GM12878 (cell line): ENCODE results near the gene CYB5RL. TPM values are rescaled to one million over a fixed set of nuclear protein-coding genes. Genes with fewer than 3 reads are reported as not detected.

Experiments
- ATAC-seq: fragments of 200-7000 bp; cut with Tn5 transposase; 3 replicates; pipeline ENCODE4 v1.9.1; 2020; ENCODE audit warnings: mild to moderate bottlenecking, moderate library complexity
- BruUV-seq: library from RNA; stranded (reverse); fragments of 400-500 nt; replicated peaks from 2 replicates; lab custom pipeline; 2021; lab: Mats Ljungman, UMichigan
- CTCF ChIA-PET: fragments of 300-600 bp; sonication (Branson Sonifier 250); formaldehyde crosslinking; extraction: SDS; loops from one replicate; lab custom pipeline; 2021; ENCODE audit warnings: inconsistent platforms; lab: Yijun Ruan, JAX
- POLR2A ChIA-PET: fragments of 350-600 bp; formaldehyde crosslinking; extraction: SDS; loops from one replicate; lab custom pipeline; 2021; ENCODE audit warnings: inconsistent platforms; lab: Charles Lee
- RAD21 ChIA-PET: fragments of 300-600 bp; sonication (Branson Sonifier 250); formaldehyde crosslinking; loops from one replicate; lab custom pipeline; 2023; ENCODE audit warnings: antibody characterized with exemption; ENCODE audit not compliant: unreplicated experiment; lab: Charles Lee
- SMC1A ChIA-PET: fragments of 300-600 bp; sonication (Branson Sonifier 250); formaldehyde crosslinking; loops from one replicate; lab custom pipeline; 2023; ENCODE audit not compliant: unreplicated experiment, uncharacterized antibody; lab: Charles Lee
- DNase-seq: peaks from one replicate; pipeline ENCODE4 v3.0.0-alpha.2; 2011; ENCODE audit warnings: low read depth, low spot score
- FAIRE-seq: peaks from 3 replicates; lab custom pipeline; 2011; peaks lifted over from hg19 to GRCh38; lab: Jason Lieb, UNC
- H2AFZ ChIP-seq: 2 replicates; pipeline ENCODE4 v1.6.0; 2011; ENCODE audit warnings: low read depth, low read length, control low read depth; ENCODE audit not compliant: control insufficient read depth
- H3K27ac ChIP-seq: 2 replicates; pipeline ENCODE4 v1.5.1; 2011; ENCODE audit warnings: control low read depth; ENCODE audit not compliant: control insufficient read depth, insufficient read depth
- H3K27me3 ChIP-seq, 2 experiments: replicated peaks in 1 of 2; 2 replicates each; pipeline versions ENCODE4 v1.6.0 to v1.6.1; 2011; ENCODE audit warnings: low read length in 1 of 2; ENCODE audit not compliant: control insufficient read depth in 2 of 2, insufficient read depth in 2 of 2
- H3K36me3 ChIP-seq, 2 experiments: 2 replicates each; pipeline ENCODE4 v1.5.1; 2011; ENCODE audit warnings: low read length in 1 of 2; ENCODE audit not compliant: control insufficient read depth in 2 of 2, insufficient read depth in 2 of 2
- H3K4me1 ChIP-seq: 2 replicates; pipeline ENCODE4 v1.6.1; 2011; ENCODE audit warnings: mild to moderate bottlenecking, low read length, moderate library complexity, mixed read lengths; ENCODE audit not compliant: control insufficient read depth, insufficient read depth
- H3K4me2 ChIP-seq: 2 replicates; pipeline ENCODE4 v1.6.0; 2011; ENCODE audit warnings: control low read depth; ENCODE audit not compliant: control insufficient read depth, insufficient read depth
- H3K4me3 ChIP-seq: fragments of 200-600 bp; sonication (generic); 2 replicates; pipeline ENCODE4 v1.5.1; 2016
- H3K79me2 ChIP-seq: 2 replicates; pipeline ENCODE4 v1.6.0; 2011; ENCODE audit warnings: low read length; ENCODE audit not compliant: control insufficient read depth, insufficient read depth
- H3K9ac ChIP-seq: 2 replicates; pipeline ENCODE4 v1.8.0; 2011; ENCODE audit warnings: low read length, control low read depth, mixed read lengths; ENCODE audit not compliant: control insufficient read depth, insufficient read depth
- H3K9me3 ChIP-seq: replicated peaks from 3 replicates; pipeline ENCODE4 v1.5.1; 2011; ENCODE audit warnings: mild to moderate bottlenecking, low read length; ENCODE audit not compliant: control insufficient read depth, insufficient read depth
- H4K20me1 ChIP-seq: 2 replicates; pipeline ENCODE4 v1.6.0; 2011; ENCODE audit not compliant: control insufficient read depth, insufficient read depth
- ASH2L ChIP-seq: fragments of 300-600, 200-600 bp; sonication (generic); IDR thresholded peaks from 2 replicates; pipeline ENCODE4 v1.6.1; 2017; ENCODE audit warnings: low read depth, mild to moderate bottlenecking, borderline replicate concordance
- BCL11A ChIP-seq: IDR thresholded peaks from 2 replicates; pipeline ENCODE4 v1.6.1; 2011; ENCODE audit warnings: low read depth, low read length
- CHD1 ChIP-seq: IDR thresholded peaks from 2 replicates; pipeline ENCODE4 v1.6.1; 2012; ENCODE audit warnings: low read depth, low read length, improper control_type of control experiment
- E4F1 ChIP-seq: fragments of 450-650 bp; IDR thresholded peaks from 2 replicates; pipeline ENCODE4 v1.6.1; 2018; ENCODE audit warnings: borderline replicate concordance, mild to moderate bottlenecking; ENCODE audit not compliant: partially characterized antibody
- EGR1 ChIP-seq, 2 experiments: IDR thresholded peaks; 1 replicate in 1 of 2; 2 replicates in 1 of 2; pipeline ENCODE4 v1.6.1; 2011 to 2012; ENCODE audit warnings: low read depth in 2 of 2, low read length in 2 of 2, borderline replicate concordance in 1 of 2, mild to moderate bottlenecking in 1 of 2, moderate library complexity in 1 of 2
- FOXK2 ChIP-seq: fragments of 450-650 bp; IDR thresholded peaks from 2 replicates; pipeline ENCODE4 v1.6.1; 2017; ENCODE audit warnings: mild to moderate bottlenecking, moderate library complexity
- MTA3 ChIP-seq: IDR thresholded peaks from 2 replicates; pipeline ENCODE4 v1.6.1; 2012; ENCODE audit warnings: low read length, inconsistent platforms, borderline replicate concordance
- MXI1 ChIP-seq: fragments of 150-350 bp; IDR thresholded peaks from 2 replicates; pipeline ENCODE4 v1.6.1; 2011; ENCODE audit warnings: low read depth, mild to moderate bottlenecking, inconsistent platforms, low read length, improper control_type of control experiment
- POU2F2 ChIP-seq: IDR thresholded peaks from 3 replicates; pipeline ENCODE4 v1.6.1; 2011; ENCODE audit warnings: low read depth, mild to moderate bottlenecking, low read length, borderline replicate concordance
- RAD51 ChIP-seq: fragments of 450-650 bp; IDR thresholded peaks from 2 replicates; pipeline ENCODE4 v1.6.1; 2016; ENCODE audit warnings: moderate library complexity, mild to moderate bottlenecking, inconsistent platforms
- RB1 ChIP-seq: fragments of 450-650 bp; formaldehyde crosslinking; IDR thresholded peaks from 2 replicates; pipeline ENCODE4 v1.6.1; 2017; ENCODE audit warnings: mild to moderate bottlenecking, borderline replicate concordance
- SIX5 ChIP-seq: IDR thresholded peaks from 2 replicates; pipeline ENCODE4 v1.6.1; 2011; ENCODE audit warnings: mild to moderate bottlenecking, low read depth, low read length, moderate library complexity; ENCODE audit not compliant: severe bottlenecking
- SMAD1 ChIP-seq: fragments of 450-650 bp; IDR thresholded peaks from 2 replicates; pipeline ENCODE4 v1.6.1; 2018; ENCODE audit warnings: mild to moderate bottlenecking, low read depth; ENCODE audit not compliant: partially characterized antibody
- SREBF2 ChIP-seq: IDR thresholded peaks from 2 replicates; pipeline ENCODE4 v1.6.1; 2012; ENCODE audit warnings: mild to moderate bottlenecking, low read length
- TCF12 ChIP-seq: IDR thresholded peaks from 2 replicates; pipeline ENCODE4 v1.6.1; 2011; ENCODE audit warnings: low read depth, mild to moderate bottlenecking, low read length
- USF2 ChIP-seq: IDR thresholded peaks from 2 replicates; pipeline ENCODE4 v1.6.1; 2011; ENCODE audit warnings: low read depth, low read length, improper control_type of control experiment, borderline replicate concordance
- WGBS: methylation state at CpG from one replicate; pipeline ENCODE4 v1.1.6; 2016; ENCODE audit warnings: low lambda C conversion rate; ENCODE audit not compliant: insufficient replicate concordance, insufficient coverage; ENCODE audit errors: missing lambda C conversion rate; 5-methylcytosine and 5-hydroxymethylcytosine counted together
- in situ Hi-C: fragments of 300-500 bp; cut with MboI; formaldehyde crosslinking; loops from 9 replicates; pipeline ENCODE4 v1.14.3; 2018; ENCODE audit warnings: mixed read lengths
- intact Hi-C: fragments of 100-400 bp; cut with micrococcal nuclease; formaldehyde crosslinking; loops from one replicate; pipeline ENCODE4 v1.14.2; 2022; ENCODE audit not compliant: unreplicated experiment
- polyA plus RNA-seq, 11 experiments: library from polyadenylated mRNA; depleted of rRNA in 4 of 11; unstranded in 6 of 11; stranded (reverse) in 5 of 11; fragments of >200 nt; fragmentation: Nextera tagmentation in 4 of 11; fragmentation: Illumina TruSeq in 1 of 11; extraction: Ambion mirVana in 4 of 11; extraction: Trizol in 1 of 11; gene quantifications; 1 replicate in 1 of 11; 2 replicates in 10 of 11; pipeline versions ENCODE4 v1.2.1 to v1.2.3, GENCODE V29; 2011 to 2016; ENCODE audit warnings: inconsistent platforms in 2 of 11, missing spikeins in 2 of 11, low read depth in 1 of 11
- total RNA-seq, 4 experiments: library from RNA; depleted of rRNA in 3 of 4; stranded (reverse); fragments of >200 nt in 3 of 4; fragmentation: Illumina TruSeq in 1 of 4; extraction: Trizol in 1 of 4; gene quantifications; 2 replicates each; pipeline versions ENCODE4 v1.2.1 to v1.2.3, GENCODE V29; 2013 to 2021
- TF ChIP-seq, protein P1 (sequence below): fragments of 450-650 bp; conservative IDR thresholded peaks from 2 replicates; pipeline ENCODE4 v1.6.1; 2017; ENCODE audit warnings: mild to moderate bottlenecking, moderate library complexity

CYB5RL gene
- total and polyA plus RNA-seq, 10 of the 15 experiments (the other 5 are each of a cell fraction or from before 2014, with no cell fraction given), result 3.1 to 8.7 (median 7.2) TPM

DNA sequence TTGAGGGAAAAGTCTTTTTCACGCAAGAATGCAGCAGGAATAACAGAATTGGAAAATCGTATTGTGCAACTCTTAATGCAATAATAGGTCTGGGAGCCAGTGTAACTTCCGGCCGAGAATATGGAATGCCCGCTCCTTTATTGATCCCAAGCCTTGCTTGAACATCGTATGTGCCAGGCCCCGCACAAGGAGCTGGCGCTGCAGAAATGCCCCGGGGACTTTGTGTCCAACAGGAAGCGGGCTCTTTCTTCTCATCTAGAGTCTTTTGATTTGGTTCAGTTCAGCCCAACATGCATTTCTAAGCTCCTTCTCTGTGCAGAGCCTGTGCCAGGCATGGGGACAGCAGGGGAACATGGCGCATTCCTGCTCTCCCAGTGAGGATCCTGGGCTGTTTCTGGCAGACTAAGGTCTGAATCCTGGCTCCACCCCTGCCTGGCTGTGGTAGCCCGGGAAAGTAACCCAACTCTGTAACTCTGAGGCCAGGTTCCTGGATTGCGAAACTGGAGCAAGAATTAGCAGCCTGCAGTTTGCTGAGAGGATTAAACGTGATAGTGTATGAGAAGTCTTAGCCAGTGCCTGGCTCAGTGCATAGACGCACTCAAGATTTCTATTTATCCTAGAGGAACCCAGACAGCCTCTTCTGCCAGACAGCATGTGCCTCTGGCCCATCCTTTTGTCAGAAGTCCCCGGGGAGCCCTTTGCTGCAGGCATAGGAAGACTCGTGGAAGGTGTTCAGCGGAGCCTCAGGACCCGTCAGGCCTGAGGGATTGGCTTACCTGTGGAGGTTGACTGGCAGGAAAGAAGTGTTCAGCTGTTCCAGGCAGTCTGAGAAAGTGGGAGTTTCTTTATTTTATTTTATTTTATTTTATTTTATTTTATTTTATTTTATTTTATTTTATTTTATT is 46.0 kb downstream of the CYB5RL start (continued):
- TF ChIP-seq MXI1, result no peak
- TF ChIP-seq USF2, result no peak
- TF ChIP-seq POU2F2, result no peak
- no peak for TF ChIP-seq CHD1

GRCh38 chr1:54152696-54153095 is 47.1 kb downstream of the CYB5RL start, which contains the start of gene CDCP2:
Gene CDCP2 (minus strand): TSS chr1:54153000. CDS start chr1:54152922, 78 bp downstream.
- no TSS peak for BruUV-seq

More at GRCh38 chr1:54152696-54153095, 47.1 kb downstream of the CYB5RL start, which contains the start of gene CDCP2:
- in situ Hi-C loops, result no loop called here
- 64% methylated on average over 5 of the region's 5 CpGs for WGBS
- no peaks in the 10 kb centered on the region for H4K20me1 ChIP-seq
- H3K79me2 ChIP-seq, result no peaks in the 10 kb centered on the region
- ChIA-PET CTCF (no interaction called here), RAD21 (no interaction called here)
- H3K4me1 ChIP-seq, result no peaks in the 10 kb centered on the region
- no peak within 1 kb of the TSS for H3K27ac ChIP-seq
- TF ChIP-seq CHD1 (no peak), E4F1 (no peak), RB1 (no peak), ASH2L (no peak), SIX5 (no peak), BCL11A (no peak), SMAD1 (no peak), FOXK2 (no peak), MTA3 (no peak), EGR1 (IDR thresholded peaks at IDR 0.05; ENCODE audit: borderline replicate concordance in 1 of 2, low read depth in 2 of 2, low read length in 2 of 2) (no peak), SREBF2 (no peak), TCF12 (no peak), RAD51 (no peak)
- TF ChIP-seq, protein P1, sequence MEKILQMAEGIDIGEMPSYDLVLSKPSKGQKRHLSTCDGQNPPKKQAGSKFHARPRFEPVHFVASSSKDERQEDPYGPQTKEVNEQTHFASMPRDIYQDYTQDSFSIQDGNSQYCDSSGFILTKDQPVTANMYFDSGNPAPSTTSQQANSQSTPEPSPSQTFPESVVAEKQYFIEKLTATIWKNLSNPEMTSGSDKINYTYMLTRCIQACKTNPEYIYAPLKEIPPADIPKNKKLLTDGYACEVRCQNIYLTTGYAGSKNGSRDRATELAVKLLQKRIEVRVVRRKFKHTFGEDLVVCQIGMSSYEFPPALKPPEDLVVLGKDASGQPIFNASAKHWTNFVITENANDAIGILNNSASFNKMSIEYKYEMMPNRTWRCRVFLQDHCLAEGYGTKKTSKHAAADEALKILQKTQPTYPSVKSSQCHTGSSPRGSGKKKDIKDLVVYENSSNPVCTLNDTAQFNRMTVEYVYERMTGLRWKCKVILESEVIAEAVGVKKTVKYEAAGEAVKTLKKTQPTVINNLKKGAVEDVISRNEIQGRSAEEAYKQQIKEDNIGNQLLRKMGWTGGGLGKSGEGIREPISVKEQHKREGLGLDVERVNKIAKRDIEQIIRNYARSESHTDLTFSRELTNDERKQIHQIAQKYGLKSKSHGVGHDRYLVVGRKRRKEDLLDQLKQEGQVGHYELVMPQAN, result no peak
- TF ChIP-seq, all 136 proteins: peak for 0
- Histone ChIP-seq H3K9ac (no peak within 1 kb of the TSS), H3K27me3 (no peaks in the 10 kb centered on the region), H3K4me2 (no peak within 1 kb of the TSS), H3K9me3 (no peaks in the 10 kb centered on the region), H2AFZ (no peak within 1 kb of the TSS), H3K4me3 (no peak within 1 kb of the TSS), H3K36me3 (no peaks in the 10 kb centered on the region)
- ChIA-PET SMC1A (no interaction called here), POLR2A (no interaction called here)
- DNase-seq (no peak), ATAC-seq (no peak), FAIRE-seq (no peak)
- intact Hi-C loops, result no loop called here
